BE2C (cell line): ENCODE data around the gene KDM2A.

Experiments used
- DNase-seq: peaks from one replicate; pipeline ENCODE4 v3.0.0-alpha.2; 2020
- H3K27me3 ChIP-seq: fragments of 250-450 bp; sonication (Bioruptor Pico); 2 replicates; pipeline ENCODE4 v1.5.1; 2020; ENCODE audit warnings: mild to moderate bottlenecking
- H3K36me3 ChIP-seq: fragments of 250-450 bp; sonication (Bioruptor Pico); 2 replicates; pipeline ENCODE4 v1.5.1; 2020; ENCODE audit warnings: mild to moderate bottlenecking
- H3K4me1 ChIP-seq: fragments of 250-450 bp; sonication (Bioruptor Pico); 2 replicates; pipeline ENCODE4 v1.5.1; 2020
- H3K4me3 ChIP-seq: 2 replicates; pipeline ENCODE4 v1.5.1; 2011; ENCODE audit warnings: low read depth, low read length
- H3K9me3 ChIP-seq: fragments of 250-450 bp; sonication (Bioruptor Pico); 2 replicates; pipeline ENCODE4 v1.5.1; 2020
- TF ChIP-seq, protein P1 (sequence below): IDR thresholded peaks from 2 replicates; pipeline ENCODE4 v1.5.1; 2012; ENCODE audit warnings: mild to moderate bottlenecking, low read depth, low read length

Gene KDM2A

DNA sequence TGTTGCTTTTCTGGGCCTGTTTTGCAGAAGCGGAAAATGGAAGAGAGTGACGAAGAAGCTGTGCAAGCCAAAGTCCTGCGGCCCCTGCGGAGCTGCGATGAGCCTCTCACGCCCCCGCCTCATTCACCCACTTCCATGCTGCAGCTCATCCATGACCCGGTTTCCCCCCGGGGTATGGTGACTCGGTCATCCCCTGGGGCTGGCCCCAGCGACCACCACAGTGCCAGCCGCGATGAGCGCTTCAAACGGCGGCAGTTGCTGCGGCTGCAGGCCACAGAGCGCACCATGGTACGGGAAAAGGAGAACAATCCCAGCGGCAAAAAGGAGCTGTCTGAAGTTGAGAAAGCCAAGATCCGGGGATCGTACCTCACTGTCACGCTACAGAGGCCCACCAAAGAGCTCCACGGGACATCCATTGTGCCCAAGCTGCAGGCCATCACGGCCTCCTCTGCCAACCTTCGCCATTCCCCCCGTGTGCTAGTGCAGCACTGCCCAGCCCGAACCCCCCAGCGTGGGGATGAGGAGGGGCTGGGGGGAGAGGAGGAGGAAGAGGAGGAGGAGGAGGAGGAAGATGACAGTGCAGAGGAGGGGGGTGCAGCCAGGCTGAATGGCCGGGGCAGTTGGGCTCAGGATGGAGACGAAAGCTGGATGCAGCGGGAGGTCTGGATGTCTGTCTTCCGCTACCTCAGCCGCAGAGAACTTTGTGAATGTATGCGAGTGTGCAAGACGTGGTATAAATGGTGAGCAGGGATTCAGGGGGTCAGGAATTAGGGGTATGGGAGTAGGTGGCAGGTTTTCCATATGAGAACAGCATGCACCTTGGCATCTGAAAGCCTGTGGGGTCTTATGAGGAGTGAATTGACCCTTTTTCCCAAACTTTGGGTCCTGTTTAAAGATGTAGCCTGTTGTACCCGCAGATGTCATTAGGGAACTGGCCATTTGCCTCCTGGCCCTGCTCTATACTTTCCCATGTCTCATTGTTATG, 131.3 kb downstream of the KDM2A start:
- TF ChIP-seq, protein P1, sequence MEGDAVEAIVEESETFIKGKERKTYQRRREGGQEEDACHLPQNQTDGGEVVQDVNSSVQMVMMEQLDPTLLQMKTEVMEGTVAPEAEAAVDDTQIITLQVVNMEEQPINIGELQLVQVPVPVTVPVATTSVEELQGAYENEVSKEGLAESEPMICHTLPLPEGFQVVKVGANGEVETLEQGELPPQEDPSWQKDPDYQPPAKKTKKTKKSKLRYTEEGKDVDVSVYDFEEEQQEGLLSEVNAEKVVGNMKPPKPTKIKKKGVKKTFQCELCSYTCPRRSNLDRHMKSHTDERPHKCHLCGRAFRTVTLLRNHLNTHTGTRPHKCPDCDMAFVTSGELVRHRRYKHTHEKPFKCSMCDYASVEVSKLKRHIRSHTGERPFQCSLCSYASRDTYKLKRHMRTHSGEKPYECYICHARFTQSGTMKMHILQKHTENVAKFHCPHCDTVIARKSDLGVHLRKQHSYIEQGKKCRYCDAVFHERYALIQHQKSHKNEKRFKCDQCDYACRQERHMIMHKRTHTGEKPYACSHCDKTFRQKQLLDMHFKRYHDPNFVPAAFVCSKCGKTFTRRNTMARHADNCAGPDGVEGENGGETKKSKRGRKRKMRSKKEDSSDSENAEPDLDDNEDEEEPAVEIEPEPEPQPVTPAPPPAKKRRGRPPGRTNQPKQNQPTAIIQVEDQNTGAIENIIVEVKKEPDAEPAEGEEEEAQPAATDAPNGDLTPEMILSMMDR = no peak
- no peaks in the 10 kb centered on the region for H3K27me3 ChIP-seq
- H3K36me3 ChIP-seq = peaks cover 97% of the 10 kb centered on the region
- no peak overlapping the region for H3K4me3 ChIP-seq
- no peaks in the 10 kb centered on the region for H3K9me3 ChIP-seq
- H3K4me1 ChIP-seq = no peaks in the 10 kb centered on the region; the same call in 1 of the 2 replicates
- DNase-seq = no peak

DNA sequence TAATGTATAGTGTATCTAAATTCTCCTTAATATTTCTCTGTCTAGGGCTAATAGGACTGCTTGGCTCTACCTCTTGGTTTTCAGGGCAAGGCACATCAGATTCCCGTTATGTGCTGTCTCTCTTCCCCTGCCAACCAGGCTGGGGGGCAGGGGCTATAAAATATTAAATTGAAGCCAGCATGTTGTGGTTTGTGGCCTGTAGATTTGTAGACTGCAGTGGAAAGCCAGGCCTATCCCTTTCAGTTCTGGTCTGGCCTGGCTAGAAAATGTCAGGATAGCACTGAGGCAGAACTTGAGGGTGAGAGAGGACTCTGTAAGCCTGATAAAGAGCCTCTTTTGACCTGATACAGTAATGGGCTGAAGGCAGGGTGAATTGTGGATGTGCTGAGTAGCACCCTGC, 132.8 kb downstream of the KDM2A start:
- Histone ChIP-seq H3K4me3 (no peak overlapping the region), H3K27me3 (no peaks in the 10 kb centered on the region), H3K9me3 (no peaks in the 10 kb centered on the region), H3K36me3 (peaks cover 95% of the 10 kb centered on the region), H3K4me1 (no peaks in the 10 kb centered on the region)
- no peak for DNase-seq
- TF ChIP-seq, protein P1 = no peak

DNA sequence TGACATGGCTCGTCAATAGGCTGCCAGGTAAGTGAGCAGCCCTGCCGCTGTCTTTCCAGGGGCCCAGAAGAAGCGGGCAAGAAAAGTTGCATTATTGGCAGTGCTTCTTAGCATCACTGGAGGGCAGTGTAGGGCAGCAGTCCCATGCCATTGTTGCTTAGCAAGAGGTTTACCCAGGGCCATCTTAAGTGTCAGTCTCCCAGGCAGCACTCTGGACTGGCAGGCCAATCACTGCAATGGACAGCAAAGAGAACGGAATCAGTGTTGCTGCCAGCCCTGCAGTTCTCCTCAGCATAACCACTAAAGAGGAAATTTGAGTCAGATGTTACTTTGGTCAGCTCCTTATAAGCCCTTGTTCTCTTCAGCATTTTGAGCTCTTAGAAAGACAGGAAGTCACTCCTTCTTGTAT, 133.8 kb downstream of the KDM2A start:
- peaks cover 91% of the 10 kb centered on the region for H3K36me3 ChIP-seq
- TF ChIP-seq, protein P1 = peak; percentile 62
- peak; percentile 44 for DNase-seq

DNA sequence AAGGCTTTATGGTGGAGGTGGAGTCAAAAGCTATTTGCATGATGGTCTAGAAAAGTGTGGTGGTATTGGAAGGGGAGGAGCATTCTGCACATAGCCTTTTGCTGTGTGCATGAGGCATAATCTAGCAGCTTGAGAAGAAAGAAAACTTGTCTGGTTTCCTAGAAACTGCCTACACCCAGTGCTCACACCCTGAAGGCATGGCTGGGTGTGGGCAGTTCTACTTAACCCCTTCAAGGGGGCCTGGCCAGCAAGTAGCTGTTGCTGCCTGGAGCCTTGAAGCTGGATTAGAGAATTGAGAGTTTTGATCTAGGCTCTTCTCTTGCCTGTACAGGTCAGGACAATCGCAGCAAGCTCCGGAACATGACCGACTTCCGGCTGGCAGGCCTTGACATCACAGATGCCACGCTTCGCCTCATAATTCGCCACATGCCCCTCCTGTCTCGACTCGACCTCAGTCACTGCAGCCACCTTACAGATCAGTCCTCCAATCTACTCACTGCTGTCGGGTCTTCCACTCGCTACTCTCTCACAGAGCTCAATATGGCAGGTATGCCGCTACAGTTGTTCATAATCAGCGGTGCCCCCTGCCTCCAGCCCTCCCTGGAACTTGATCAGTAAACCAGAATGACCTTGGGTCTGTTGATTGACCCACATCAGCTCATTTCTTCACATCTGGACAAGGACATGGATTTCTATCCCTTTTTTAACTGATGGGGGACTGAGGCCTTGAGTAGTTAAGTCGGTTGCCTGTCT, 135.0 kb downstream of the KDM2A start:
- no peak for DNase-seq
- Histone ChIP-seq H3K4me3 (no peak overlapping the region), H3K27me3 (no peaks in the 10 kb centered on the region), H3K36me3 (peaks cover 79% of the 10 kb centered on the region), H3K9me3 (no peaks in the 10 kb centered on the region), H3K4me1 (no peaks in the 10 kb centered on the region)
- TF ChIP-seq, protein P1 = no peak

More for the DNA sequence above, 133.8 kb downstream of the KDM2A start:
- H3K4me1 ChIP-seq = no peaks in the 10 kb centered on the region
- H3K9me3 ChIP-seq = no peaks in the 10 kb centered on the region
- H3K27me3 ChIP-seq = no peaks in the 10 kb centered on the region
- no peak overlapping the region for H3K4me3 ChIP-seq

DNA sequence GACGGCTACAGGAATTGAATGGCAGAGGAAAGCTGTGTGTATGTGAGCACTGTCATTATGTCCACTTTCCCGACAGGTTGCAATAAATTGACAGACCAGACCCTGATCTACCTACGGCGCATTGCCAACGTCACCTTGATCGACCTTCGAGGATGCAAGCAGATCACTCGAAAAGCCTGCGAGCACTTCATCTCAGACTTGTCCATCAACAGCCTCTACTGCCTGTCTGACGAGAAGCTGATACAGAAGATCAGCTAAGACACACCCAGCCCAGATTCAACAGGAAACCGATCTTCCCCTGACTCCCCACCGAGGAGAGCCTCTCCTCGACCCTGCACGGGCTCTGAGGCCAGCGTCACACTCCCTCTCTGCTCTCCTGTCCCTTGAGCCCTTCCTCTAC, 135.7 kb downstream of the KDM2A start:
- Histone ChIP-seq H3K27me3 (no peaks in the 10 kb centered on the region), H3K9me3 (no peaks in the 10 kb centered on the region), H3K4me1 (no peaks in the 10 kb centered on the region), H3K36me3 (peaks cover 71% of the 10 kb centered on the region), H3K4me3 (no peak overlapping the region)
- TF ChIP-seq, protein P1 = no peak
- no peak for DNase-seq
